Measurements from ENCODE around the gene ANO1.

DNA sequence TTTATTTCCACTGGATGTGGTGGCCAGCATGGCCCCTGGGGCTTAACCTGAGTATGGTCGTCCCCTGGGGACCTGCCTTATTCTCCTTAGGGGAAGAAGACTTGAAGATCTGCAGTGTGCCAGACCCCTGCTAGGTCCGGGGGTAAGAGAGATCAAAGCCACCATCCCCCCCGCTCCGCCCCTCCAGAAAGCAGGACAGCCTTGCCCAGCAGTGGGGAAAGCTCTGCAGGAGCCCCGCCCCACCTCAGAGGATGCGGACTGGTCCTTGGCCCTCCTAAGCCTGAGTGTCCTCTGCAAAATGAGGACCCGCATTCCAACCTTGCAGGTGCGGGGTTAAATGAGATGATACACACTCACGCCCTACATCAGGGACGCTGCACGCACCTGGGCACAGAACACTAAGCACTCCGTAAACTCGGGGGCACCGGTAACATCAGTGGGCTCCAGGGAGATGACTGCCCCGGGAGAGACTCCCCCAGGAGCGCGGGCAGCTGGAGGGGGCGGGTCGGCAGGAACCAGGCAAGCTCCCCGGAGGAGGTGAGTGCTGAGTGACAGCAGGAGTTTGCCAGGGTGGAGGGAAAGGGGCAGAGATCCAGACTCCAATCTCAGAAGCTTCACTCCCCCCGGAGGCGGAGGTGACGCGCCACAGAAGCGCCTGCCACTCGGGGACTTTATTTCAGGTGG, 564 bp upstream of the ANO1 start:
- TF ChIP-seq, protein P1, sequence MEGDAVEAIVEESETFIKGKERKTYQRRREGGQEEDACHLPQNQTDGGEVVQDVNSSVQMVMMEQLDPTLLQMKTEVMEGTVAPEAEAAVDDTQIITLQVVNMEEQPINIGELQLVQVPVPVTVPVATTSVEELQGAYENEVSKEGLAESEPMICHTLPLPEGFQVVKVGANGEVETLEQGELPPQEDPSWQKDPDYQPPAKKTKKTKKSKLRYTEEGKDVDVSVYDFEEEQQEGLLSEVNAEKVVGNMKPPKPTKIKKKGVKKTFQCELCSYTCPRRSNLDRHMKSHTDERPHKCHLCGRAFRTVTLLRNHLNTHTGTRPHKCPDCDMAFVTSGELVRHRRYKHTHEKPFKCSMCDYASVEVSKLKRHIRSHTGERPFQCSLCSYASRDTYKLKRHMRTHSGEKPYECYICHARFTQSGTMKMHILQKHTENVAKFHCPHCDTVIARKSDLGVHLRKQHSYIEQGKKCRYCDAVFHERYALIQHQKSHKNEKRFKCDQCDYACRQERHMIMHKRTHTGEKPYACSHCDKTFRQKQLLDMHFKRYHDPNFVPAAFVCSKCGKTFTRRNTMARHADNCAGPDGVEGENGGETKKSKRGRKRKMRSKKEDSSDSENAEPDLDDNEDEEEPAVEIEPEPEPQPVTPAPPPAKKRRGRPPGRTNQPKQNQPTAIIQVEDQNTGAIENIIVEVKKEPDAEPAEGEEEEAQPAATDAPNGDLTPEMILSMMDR (IDR thresholded peaks at IDR 0.05), result no peak
- no peak for TF ChIP-seq RFX5 (IDR thresholded peaks at IDR 0.05; ENCODE audit: low read length)
- no peak for TF ChIP-seq ELF1 (IDR thresholded peaks at IDR 0.05)
- no peak for TF ChIP-seq GATA2 (CRISPR knock-in tag; IDR thresholded peaks at IDR 0.05)
- TF ChIP-seq YY1 (IDR thresholded peaks at IDR 0.05; ENCODE audit: low read depth), result no peak
- TF ChIP-seq JUND (IDR thresholded peaks at IDR 0.05), result no peak
- TF ChIP-seq RAD21 (IDR thresholded peaks at IDR 0.05; ENCODE audit: low read length), result no peak
- TF ChIP-seq, protein P2, sequence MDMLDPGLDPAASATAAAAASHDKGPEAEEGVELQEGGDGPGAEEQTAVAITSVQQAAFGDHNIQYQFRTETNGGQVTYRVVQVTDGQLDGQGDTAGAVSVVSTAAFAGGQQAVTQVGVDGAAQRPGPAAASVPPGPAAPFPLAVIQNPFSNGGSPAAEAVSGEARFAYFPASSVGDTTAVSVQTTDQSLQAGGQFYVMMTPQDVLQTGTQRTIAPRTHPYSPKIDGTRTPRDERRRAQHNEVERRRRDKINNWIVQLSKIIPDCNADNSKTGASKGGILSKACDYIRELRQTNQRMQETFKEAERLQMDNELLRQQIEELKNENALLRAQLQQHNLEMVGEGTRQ (IDR thresholded peaks at IDR 0.05; ENCODE audit: borderline replicate concordance, low read depth, low read length), result no peak
- TF ChIP-seq NFIC (IDR thresholded peaks at IDR 0.05; ENCODE audit: borderline replicate concordance), result no peak
- TF ChIP-seq EP300 (IDR thresholded peaks at IDR 0.05; ENCODE audit: borderline replicate concordance in 1 of 2, low read depth in 1 of 2, low read length in 1 of 2), result no peak
- no peak for TF ChIP-seq TEAD4 (IDR thresholded peaks at IDR 0.05; ENCODE audit: borderline replicate concordance, insufficient read depth)
